Chondrocyte (in vitro differentiated cells): ENCODE measurements around the gene METTL16. TPM values are rescaled to one million over a fixed set of nuclear protein-coding genes. Genes with fewer than 3 reads are reported as not detected.
"Not testable (repeated sequence)": the region's sequence is repeated elsewhere in the genome, so short reads cannot be mapped to it uniquely, and the experiment has no call there.

Experiments
- DNase-seq: peaks from one replicate; pipeline ENCODE4 v3.0.0; 2021; ENCODE audit warnings: mixed read lengths, low spot score
- H3K27ac Mint-ChIP-seq: one replicate; pipeline ENCODE4 v1.8.0; 2021; ENCODE audit warnings: mild to moderate bottlenecking, moderate library complexity, mixed read lengths; ENCODE audit not compliant: unreplicated experiment
- H3K27me3 Mint-ChIP-seq: 2 replicates; pipeline ENCODE4 v1.8.0; 2021; ENCODE audit warnings: low read depth, mixed read lengths
- H3K36me3 Mint-ChIP-seq: 2 replicates; pipeline ENCODE4 v1.8.0; 2021; ENCODE audit warnings: low read depth, mixed read lengths
- H3K4me1 Mint-ChIP-seq: 2 replicates; pipeline ENCODE4 v1.8.0; 2021; ENCODE audit warnings: low read depth, mild to moderate bottlenecking, mixed read lengths
- H3K4me3 Mint-ChIP-seq: one replicate; pipeline ENCODE4 v1.8.0; 2021; ENCODE audit warnings: mild to moderate bottlenecking, moderate library complexity, mixed read lengths; ENCODE audit not compliant: unreplicated experiment
- H3K9me3 Mint-ChIP-seq: 2 replicates; pipeline ENCODE4 v1.8.0; 2021; ENCODE audit warnings: low read depth, mixed read lengths
- CTCF ChIP-seq: fragments of 200-600 bp; sonication (generic); IDR thresholded peaks from 2 replicates; pipeline ENCODE4 v1.5.0; 2021; ENCODE audit warnings: antibody characterized with exemption, mild to moderate bottlenecking, moderate library complexity
- total RNA-seq: library from RNA; stranded (reverse); gene quantifications from 3 replicates; pipeline ENCODE4 v1.2.1, GENCODE V29; 2021

Gene METTL16
- total RNA-seq, 1 donor from 2014 or later: 21.2 TPM

DNA sequence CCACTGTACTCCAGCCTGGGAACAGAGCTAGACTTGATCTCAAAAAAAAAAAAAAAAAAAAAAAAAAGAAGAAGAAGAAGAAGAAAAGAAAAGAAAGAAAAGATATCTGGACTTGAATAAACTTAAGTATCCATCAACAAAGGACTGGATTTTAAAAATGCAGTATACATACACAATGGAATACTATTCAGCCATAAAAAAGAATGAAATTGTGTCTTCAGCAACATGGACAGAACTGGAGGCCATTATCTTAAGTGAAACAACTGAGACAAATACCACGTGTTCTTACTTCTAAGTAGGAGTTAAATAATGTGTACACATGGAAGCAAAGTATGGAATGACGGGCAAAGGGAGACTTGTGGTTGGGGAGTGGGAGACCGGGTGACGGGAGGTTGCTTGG, 70.8 kb downstream of the METTL16 start:
- H3K27me3 Mint-ChIP-seq: no peaks in the 10 kb centered on the region
- no peak overlapping the region for H3K27ac Mint-ChIP-seq
- H3K9me3 Mint-ChIP-seq: peaks cover 2% of the 10 kb centered on the region
- DNase-seq: no peak
- H3K4me3 Mint-ChIP-seq: no peak overlapping the region
- no peaks in the 10 kb centered on the region for H3K4me1 Mint-ChIP-seq
- no peak for TF ChIP-seq CTCF
- H3K36me3 Mint-ChIP-seq: peaks cover 22% of the 10 kb centered on the region

DNA sequence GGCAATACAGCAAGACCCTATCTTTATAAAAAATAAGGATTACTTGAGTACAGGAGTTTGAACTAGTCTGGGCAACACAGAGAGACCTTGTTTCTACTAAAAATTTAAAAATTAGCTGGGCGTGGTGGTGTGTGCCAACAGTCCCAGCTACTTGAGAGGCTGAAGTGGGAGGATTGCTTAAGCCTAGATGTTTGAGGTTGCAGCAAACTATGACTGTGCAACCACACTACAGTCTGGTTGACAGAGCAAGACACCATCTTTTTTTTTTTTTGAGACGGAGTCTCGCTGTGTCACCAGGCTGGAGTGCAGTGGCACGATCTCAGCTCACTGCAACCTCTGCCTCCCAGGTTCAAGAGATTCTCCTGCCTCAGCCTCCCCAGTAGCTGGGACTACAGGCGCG, 71.7 kb downstream of the METTL16 start:
- not testable (repeated sequence) for H3K4me1 Mint-ChIP-seq, H3K27ac Mint-ChIP-seq, DNase-seq, H3K4me3 Mint-ChIP-seq, H3K27me3 Mint-ChIP-seq, H3K9me3 Mint-ChIP-seq
- H3K36me3 Mint-ChIP-seq: peaks cover 19% of the 10 kb centered on the region

- Mint-ChIP-seq H3K9me3 (no peaks in the 10 kb centered on the region), H3K27ac (no peak overlapping the region), H3K36me3 (peaks cover 19% of the 10 kb centered on the region)
Measured at GRCh38 chr17:2438823-2439222, 72.9 kb downstream of the METTL16 start.

GRCh38 chr17:2436316-2436905, 75.3 kb downstream of the METTL16 start:
- no peak overlapping the region for H3K27ac Mint-ChIP-seq
- no peaks in the 10 kb centered on the region for H3K4me1 Mint-ChIP-seq
- no peak overlapping the region for H3K4me3 Mint-ChIP-seq

More at GRCh38 chr17:2438823-2439222, 72.9 kb downstream of the METTL16 start:
- Mint-ChIP-seq H3K4me1 (no peaks in the 10 kb centered on the region), H3K4me3 (no peak overlapping the region), H3K27me3 (no peaks in the 10 kb centered on the region)
- DNase-seq: no peak
- no peak for TF ChIP-seq CTCF

DNA sequence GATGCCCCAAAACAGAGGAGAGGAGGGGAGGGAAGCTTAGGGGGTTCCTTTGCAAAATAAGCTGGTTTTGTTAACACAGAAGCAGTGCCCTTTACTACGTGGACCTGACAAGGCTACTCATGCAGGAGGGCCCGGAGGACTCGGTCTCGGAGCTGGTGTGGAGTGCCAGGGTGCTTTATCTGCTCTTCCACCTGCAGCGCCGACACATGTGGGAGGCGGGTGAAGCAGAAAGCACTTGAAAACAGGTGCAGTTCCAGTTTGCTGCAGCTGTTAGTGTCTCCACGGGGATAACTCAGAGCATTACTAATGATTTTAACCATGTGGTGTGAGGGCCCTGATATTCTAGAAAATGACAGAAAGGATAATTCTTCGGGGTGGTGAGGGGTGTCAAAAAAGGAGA, 75.8 kb downstream of the METTL16 start:
- peaks cover 22% of the 10 kb centered on the region for H3K36me3 Mint-ChIP-seq
- H3K27ac Mint-ChIP-seq: no peak overlapping the region
- H3K9me3 Mint-ChIP-seq: no peaks in the 10 kb centered on the region
- no peak for DNase-seq
- no peaks in the 10 kb centered on the region for H3K27me3 Mint-ChIP-seq
- H3K4me3 Mint-ChIP-seq: no peak overlapping the region
- H3K4me1 Mint-ChIP-seq: no peaks in the 10 kb centered on the region
- no peak for TF ChIP-seq CTCF

More at GRCh38 chr17:2436316-2436905, 75.3 kb downstream of the METTL16 start:
- Mint-ChIP-seq H3K36me3 (peaks cover 26% of the 10 kb centered on the region), H3K9me3 (no peaks in the 10 kb centered on the region), H3K27me3 (no peaks in the 10 kb centered on the region)
- DNase-seq: no peak
- TF ChIP-seq CTCF: no peak

- no peak for DNase-seq
Measured at GRCh38 chr17:2435181-2435741, 76.4 kb downstream of the METTL16 start.

More at GRCh38 chr17:2435181-2435741, 76.4 kb downstream of the METTL16 start:
- Mint-ChIP-seq H3K36me3 (peaks cover 22% of the 10 kb centered on the region), H3K27me3 (no peaks in the 10 kb centered on the region), H3K4me1 (no peaks in the 10 kb centered on the region), H3K27ac (no peak overlapping the region), H3K9me3 (no peaks in the 10 kb centered on the region), H3K4me3 (no peak overlapping the region)
- no peak for TF ChIP-seq CTCF
